Smooth muscle cell (in vitro differentiated cells): ENCODE data around the gene NKD2. TPM values are rescaled to one million over a fixed set of nuclear protein-coding genes. Genes with fewer than 3 reads are reported as not detected.

ENCODE experiments used
- DNase-seq: peaks from one replicate; lab custom pipeline; 2025; ENCODE audit not compliant: unreplicated experiment; lab: John Stamatoyannopoulos, UW
- H2AFZ ChIP-seq: fragments of 200-600 bp; sonication (generic); 2 replicates; pipeline ENCODE4 v1.6.0; 2016; ENCODE audit warnings: antibody characterized with exemption, low read depth, mild to moderate bottlenecking
- H3F3A ChIP-seq: fragments of 200-600 bp; sonication (generic); 2 replicates; pipeline ENCODE4 v1.6.0; 2017; ENCODE audit warnings: antibody characterized with exemption, low read depth
- H3K27ac ChIP-seq: fragments of 200-600 bp; sonication (generic); 2 replicates; pipeline ENCODE4 v1.5.1; 2016; ENCODE audit warnings: low read depth, mild to moderate bottlenecking
- H3K27me3 ChIP-seq: fragments of 200-600 bp; sonication (generic); 2 replicates; pipeline ENCODE4 v1.6.1; 2016; ENCODE audit warnings: low read depth, mild to moderate bottlenecking
- H3K36me3 ChIP-seq: fragments of 200-600 bp; sonication (generic); 2 replicates; pipeline ENCODE4 v1.5.1; 2016; ENCODE audit warnings: low read depth
- H3K4me1 ChIP-seq: fragments of 200-600 bp; sonication (generic); 2 replicates; pipeline ENCODE4 v1.5.1; 2016; ENCODE audit warnings: low read depth
- H3K4me2 ChIP-seq: fragments of 200-600 bp; sonication (generic); 2 replicates; pipeline ENCODE4 v1.6.0; 2016; ENCODE audit warnings: mild to moderate bottlenecking
- H3K4me3 ChIP-seq: fragments of 200-600 bp; sonication (generic); 2 replicates; pipeline ENCODE4 v1.5.1; 2016; ENCODE audit warnings: mild to moderate bottlenecking
- H3K79me2 ChIP-seq: fragments of 200-600 bp; sonication (generic); 2 replicates; pipeline ENCODE4 v1.6.0; 2016; ENCODE audit warnings: low read depth, mild to moderate bottlenecking
- H3K9ac ChIP-seq: fragments of 200-600 bp; sonication (generic); 2 replicates; pipeline ENCODE4 v1.6.0; 2016; ENCODE audit warnings: low read depth
- H3K9me3 ChIP-seq: fragments of 200-600 bp; sonication (generic); replicated peaks from 2 replicates; pipeline ENCODE4 v1.5.1; 2016; ENCODE audit warnings: low read depth
- H4K20me1 ChIP-seq: fragments of 200-600 bp; sonication (generic); 2 replicates; pipeline ENCODE4 v1.6.0; 2016; ENCODE audit warnings: low read depth
- CTCF ChIP-seq: fragments of 200-600 bp; sonication (generic); IDR thresholded peaks from 2 replicates; pipeline ENCODE4 v1.5.1; 2017; ENCODE audit warnings: borderline replicate concordance, mild to moderate bottlenecking, antibody characterized with exemption; ENCODE audit not compliant: insufficient read depth, poor library complexity, severe bottlenecking
- WGBS: methylation state at CpG from one replicate; pipeline ENCODE4 v1.1.7; 2016; ENCODE audit warnings: low lambda C conversion rate; 5-methylcytosine and 5-hydroxymethylcytosine counted together
- polyA plus RNA-seq: library from polyadenylated mRNA; unstranded; fragments of >200 nt; fragmentation: Nextera tagmentation; extraction: Ambion mirVana; gene quantifications from 2 replicates; pipeline ENCODE4 v1.2.1, GENCODE V29; 2016
- total RNA-seq: library from RNA; depleted of rRNA; stranded (reverse); fragments of >200 nt; gene quantifications from 2 replicates; pipeline ENCODE4 v1.2.3, GENCODE V29; 2014

NKD2 gene
- total and polyA plus RNA-seq, 2 experiments from 2014 or later, result 32.5 to 122 TPM

- no peak for TF ChIP-seq CTCF
- no peaks in the 10 kb centered on the region for H3K4me1 ChIP-seq
- H3K9me3 ChIP-seq, result no peaks in the 10 kb centered on the region
- no peaks in the 10 kb centered on the region for H3K36me3 ChIP-seq
- H3K79me2 ChIP-seq, result no peaks in the 10 kb centered on the region
- no peak overlapping the region for H3K9ac ChIP-seq
- no peak overlapping the region for H3K4me2 ChIP-seq
- no peak overlapping the region for H3K4me3 ChIP-seq
- no peak overlapping the region for H2AFZ ChIP-seq
- no peaks in the 10 kb centered on the region for H3K27me3 ChIP-seq
- peaks cover 81% of the 10 kb centered on the region for H4K20me1 ChIP-seq
- H3K27ac ChIP-seq, result no peak overlapping the region
- H3F3A ChIP-seq, result no peaks in the 10 kb centered on the region
- no peak for DNase-seq
- WGBS, result 94% methylated on average over 24 of the region's 24 CpGs
Observed at GRCh38 chr5:1029282-1029944, 20.8 kb downstream of the NKD2 start.

GRCh38 chr5:1029945-1030625 is 21.5 kb downstream of the NKD2 start:
- H3F3A ChIP-seq, result no peaks in the 10 kb centered on the region
- no peaks in the 10 kb centered on the region for H3K27me3 ChIP-seq

GRCh38 chr5:1030801-1031271 is 22.2 kb downstream of the NKD2 start:
- whole genome bisulfite sequencing, result 92% methylated on average over 10 of the region's 10 CpGs
- no peaks in the 10 kb centered on the region for H3K9me3 ChIP-seq
- no peak for DNase-seq

More at GRCh38 chr5:1029945-1030625, 21.5 kb downstream of the NKD2 start:
- Histone ChIP-seq H3K27ac (no peak overlapping the region), H4K20me1 (peaks cover 86% of the 10 kb centered on the region), H3K4me3 (no peak overlapping the region), H3K9ac (no peak overlapping the region), H3K79me2 (no peaks in the 10 kb centered on the region), H3K9me3 (no peaks in the 10 kb centered on the region), H3K4me1 (no peaks in the 10 kb centered on the region), H3K36me3 (no peaks in the 10 kb centered on the region), H2AFZ (no peak overlapping the region), H3K4me2 (no peak overlapping the region)
- no peak for DNase-seq
- TF ChIP-seq CTCF, result no peak
- 92% methylated on average over 9 of the region's 10 CpGs for WGBS

More at GRCh38 chr5:1030801-1031271, 22.2 kb downstream of the NKD2 start:
- Histone ChIP-seq H3K79me2 (no peaks in the 10 kb centered on the region), H3K27me3 (no peaks in the 10 kb centered on the region), H4K20me1 (peaks cover 91% of the 10 kb centered on the region), H3K27ac (no peak overlapping the region), H3K36me3 (no peaks in the 10 kb centered on the region), H3K4me2 (no peak overlapping the region), H3K4me3 (no peak overlapping the region), H2AFZ (no peak overlapping the region), H3K9ac (no peak overlapping the region), H3K4me1 (no peaks in the 10 kb centered on the region), H3F3A (no peaks in the 10 kb centered on the region)
- no peak for TF ChIP-seq CTCF
